Body of pancreas (tissue), 4 donors: ENCODE measurements around the gene CHST1. TPM values are rescaled to one million over a fixed set of nuclear protein-coding genes. Genes with fewer than 3 reads are reported as not detected.

Experiments
- ATAC-seq: fragments of 150-250 bp; one replicate; pipeline ENCODE4 v1.9.1; 2016
- DNase-seq, 4 donors: peaks; one replicate each; pipeline ENCODE4 v3.0.0-alpha.2; 2019
- H3K27ac ChIP-seq, 4 donors: fragments of 200-600 bp; sonication (generic); 1 replicate in 3 of 4; 2 replicates in 1 of 4; pipeline versions ENCODE4 v1.5.1 to v1.6.1; 2016 to 2019; ENCODE audit warnings: mild to moderate bottlenecking in 1 of 4, mixed read lengths in 1 of 4, moderate library complexity in 1 of 4
- H3K27me3 ChIP-seq, 2 donors: fragments of 200-600 bp; sonication (generic); one replicate each; pipeline ENCODE4 v1.6.0; 2016; ENCODE audit warnings: mild to moderate bottlenecking in 1 of 2
- H3K36me3 ChIP-seq, 2 donors: fragments of 200-600 bp; sonication (generic); replicated peaks in 1 of 2; 2 replicates each; pipeline ENCODE4 v1.5.1; 2016; ENCODE audit warnings: low read depth in 2 of 2; ENCODE audit not compliant: insufficient read depth in 1 of 2
- H3K4me1 ChIP-seq: fragments of 200-600 bp; sonication (generic); one replicate; pipeline ENCODE4 v1.6.0; 2016
- H3K4me3 ChIP-seq, 2 donors: fragments of 200-600 bp; sonication (generic); 1 replicate in 1 of 2; 2 replicates in 1 of 2; pipeline ENCODE4 v1.5.1; 2016 to 2019
- H3K9me3 ChIP-seq, 3 donors: fragments of 200-600 bp; sonication (generic); 1 replicate in 2 of 3; 2 replicates in 1 of 3; pipeline ENCODE4 v1.5.1; 2016
- CTCF ChIP-seq, 7 experiments: fragments of 450-650 bp in 4 of 7; fragments of 200-600 bp in 3 of 7; sonication (generic) in 3 of 7; IDR thresholded peaks; one replicate each; pipeline ENCODE4 v1.5.1; 2016 to 2019; ENCODE audit warnings: antibody characterized with exemption in 7 of 7
- POLR2A ChIP-seq, 3 donors: fragments of 450-650 bp; IDR thresholded peaks; one replicate each; pipeline ENCODE4 v1.6.1; 2016; ENCODE audit warnings: antibody characterized with exemption in 3 of 3, mild to moderate bottlenecking in 2 of 3
- WGBS, 2 donors: methylation state at CpG; one replicate each; pipeline ENCODE4 v1.1.5; 2017; 5-methylcytosine and 5-hydroxymethylcytosine counted together
- intact Hi-C: fragments of 100-400 bp; cut with DNase I; formaldehyde crosslinking; loops from one replicate; pipeline ENCODE4 v1.15.1; 2023
- total RNA-seq, 2 donors: library from RNA; depleted of rRNA; stranded (reverse); fragments of >200 nt; gene quantifications; one replicate each; pipeline ENCODE4 v1.1.0, GENCODE V29; 2016

The CHST1 gene
- total RNA-seq, 2 donors from 2014 or later = 1.3 to 2.0 TPM

DNA sequence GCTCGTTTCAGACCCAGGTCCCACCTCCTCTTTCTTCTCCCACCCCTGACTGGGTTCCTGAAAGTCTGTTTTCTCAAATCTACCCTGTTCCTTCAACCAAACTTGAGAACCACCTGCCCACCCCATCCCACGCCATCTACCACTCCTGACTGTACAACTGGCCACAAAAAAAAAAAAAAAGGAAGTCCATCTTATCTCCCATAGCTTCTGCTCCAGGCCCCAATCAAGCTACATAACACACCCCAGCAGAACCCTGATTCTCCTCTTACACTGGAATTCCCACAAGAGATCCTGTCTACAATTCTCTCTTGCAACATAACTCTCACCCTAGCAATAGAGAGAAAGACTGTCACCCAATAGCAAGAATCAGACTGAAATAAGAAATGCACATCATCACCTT, 39.2 kb upstream of the CHST1 start:
- no peaks in the 10 kb centered on the region for H3K27me3 ChIP-seq
- H3K4me3 ChIP-seq = no peak overlapping the region
- intact Hi-C loops = no loop called here
- no peak overlapping the region for H3K27ac ChIP-seq
- H3K4me1 ChIP-seq = no peaks in the 10 kb centered on the region
- no peak for TF ChIP-seq POLR2A (IDR thresholded peaks at IDR 0.05)
- TF ChIP-seq CTCF (IDR thresholded peaks at IDR 0.05) = no peak
- no peak for DNase-seq
- WGBS, 2 donors = 48 to 51% methylated on average over 2 of the region's 2 CpGs
- ATAC-seq = no peak
- no peaks in the 10 kb centered on the region for H3K36me3 ChIP-seq
- no peaks in the 10 kb centered on the region for H3K9me3 ChIP-seq

DNA sequence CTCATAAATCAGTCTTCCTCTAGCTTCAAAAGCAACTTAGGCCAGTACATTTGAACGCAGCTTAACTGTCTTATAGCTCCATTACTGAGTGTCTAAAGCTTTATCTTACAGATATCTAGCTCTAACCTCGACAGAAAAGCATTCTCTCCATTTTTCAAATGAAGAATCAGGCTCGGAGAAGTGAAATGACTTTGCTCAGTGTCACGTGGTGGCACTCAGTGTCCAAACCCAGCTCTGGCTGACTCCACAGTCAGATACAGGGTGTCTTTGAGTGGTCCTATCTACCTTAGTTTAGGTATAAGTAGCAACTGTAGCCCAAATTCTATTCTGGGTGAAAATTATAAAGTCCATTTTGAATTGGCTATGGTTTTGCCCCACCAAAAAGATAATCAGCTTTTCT, 38.7 kb upstream of the CHST1 start:
- H3K36me3 ChIP-seq = no peaks in the 10 kb centered on the region
- intact Hi-C loops = no loop called here

GRCh38 chr11:45702511-45702910, 37.1 kb upstream of the CHST1 start:
- no peaks in the 10 kb centered on the region for H3K4me1 ChIP-seq
- WGBS, 2 donors = 54 to 74% methylated on average over 4 of the region's 4 CpGs
- TF ChIP-seq CTCF (IDR thresholded peaks at IDR 0.05) (no peak), POLR2A (IDR thresholded peaks at IDR 0.05) (no peak)
- H3K27ac ChIP-seq = no peak overlapping the region
- no peak for DNase-seq
- no peaks in the 10 kb centered on the region for H3K9me3 ChIP-seq
- intact Hi-C loops = no loop called here
- no peaks in the 10 kb centered on the region for H3K36me3 ChIP-seq
- ATAC-seq = no peak
- H3K27me3 ChIP-seq = no peaks in the 10 kb centered on the region
- H3K4me3 ChIP-seq = no peak overlapping the region

More for the DNA sequence above, 38.7 kb upstream of the CHST1 start:
- TF ChIP-seq CTCF (IDR thresholded peaks at IDR 0.05) (no peak), POLR2A (IDR thresholded peaks at IDR 0.05) (no peak)
- H3K4me3 ChIP-seq = no peak overlapping the region
- ATAC-seq (no peak), DNase-seq (no peak)
- no peaks in the 10 kb centered on the region for H3K27me3 ChIP-seq
- no peaks in the 10 kb centered on the region for H3K4me1 ChIP-seq
- no peaks in the 10 kb centered on the region for H3K9me3 ChIP-seq
- WGBS, 2 donors = 69 to 71% methylated on average over 4 of the region's 4 CpGs
- H3K27ac ChIP-seq = no peak overlapping the region

DNA sequence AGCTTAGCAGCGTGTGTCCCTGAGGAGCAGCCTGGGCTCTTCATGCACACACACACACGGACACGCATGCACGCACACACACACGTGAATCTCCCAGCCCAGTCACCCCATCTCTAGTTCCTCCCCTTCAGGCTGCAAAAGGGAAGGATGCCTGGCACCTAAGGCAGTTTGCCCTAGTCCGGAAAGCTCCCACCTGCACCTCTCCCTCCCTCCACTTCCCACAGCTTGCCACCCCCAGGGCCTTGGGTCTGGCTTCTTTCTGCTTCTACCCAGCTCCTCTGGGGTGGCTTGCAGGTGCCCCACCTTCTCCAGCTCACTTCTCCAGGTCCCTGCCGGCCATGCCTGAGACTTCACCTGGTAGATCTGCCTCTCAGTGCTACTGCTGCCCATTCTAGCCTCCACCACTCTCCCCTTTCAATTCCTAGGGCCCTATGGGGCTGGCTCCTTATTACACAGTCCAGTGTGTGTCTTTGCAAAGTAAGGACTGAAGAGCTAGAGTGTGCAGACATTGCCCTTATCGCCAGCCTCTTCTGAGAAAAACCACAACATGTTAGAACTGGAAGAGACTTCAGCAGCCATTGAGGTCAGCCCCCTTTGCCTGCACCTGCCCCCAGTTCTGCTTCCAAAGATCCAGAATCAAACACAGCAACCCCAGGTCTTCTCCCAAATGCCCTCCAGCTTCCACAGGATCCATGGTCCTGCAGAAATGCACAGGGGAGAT, 33.5 kb upstream of the CHST1 start:
- intact Hi-C loops = no loop called here
- TF ChIP-seq CTCF (IDR thresholded peaks at IDR 0.05) (no peak), POLR2A (IDR thresholded peaks at IDR 0.05) (no peak)
- no peaks in the 10 kb centered on the region for H3K27me3 ChIP-seq
- ATAC-seq = no peak
- H3K27ac ChIP-seq = no peak overlapping the region
- no peak overlapping the region for H3K4me3 ChIP-seq
- WGBS, 2 donors = 63 to 67% methylated on average over 8 of the region's 8 CpGs
- no peaks in the 10 kb centered on the region for H3K4me1 ChIP-seq
- DNase-seq = no peak
- no peaks in the 10 kb centered on the region for H3K36me3 ChIP-seq
- no peaks in the 10 kb centered on the region for H3K9me3 ChIP-seq
